Measurements from ENCODE around the gene IL21R. TPM values are rescaled to one million over a fixed set of nuclear protein-coding genes. Genes with fewer than 3 reads are reported as not detected.

IL21R gene
- total RNA-seq, 1 donor from 2014 or later, result 0.52 TPM

DNA sequence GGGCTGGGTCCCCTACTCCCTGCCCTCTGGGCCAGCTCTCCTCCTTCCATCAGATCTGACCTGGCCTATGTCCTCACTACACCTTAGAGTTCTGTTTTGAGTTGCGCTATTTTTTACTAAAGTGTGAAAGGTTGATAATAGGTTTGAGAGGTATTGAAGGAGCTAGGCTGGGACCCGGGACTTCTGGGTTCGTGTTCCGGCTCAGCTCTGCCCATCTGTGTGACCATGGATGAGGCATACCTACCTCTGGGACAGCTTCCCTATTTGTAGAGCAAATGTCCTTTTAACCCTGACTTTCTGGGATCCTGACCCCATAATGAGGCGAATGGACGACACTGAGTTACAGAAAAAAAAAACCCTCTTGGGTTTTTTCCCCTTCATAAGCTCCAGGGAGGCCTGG is 36.0 kb downstream of the IL21R start:
- H3K27ac ChIP-seq (ENCODE audit: low read depth, low read length), result no peak overlapping the region
- H3K9me3 ChIP-seq (ENCODE audit: control insufficient read depth in 3 of 3, low read length in 3 of 3), result no peaks in the 10 kb centered on the region
- no peaks in the 10 kb centered on the region for H3K36me3 ChIP-seq (ENCODE audit: control insufficient read depth in 3 of 3, insufficient read depth in 3 of 3, low read length in 3 of 3)
- no peaks in the 10 kb centered on the region for H3K4me1 ChIP-seq (ENCODE audit: control insufficient read depth in 3 of 3, insufficient read depth in 3 of 3, low read length in 3 of 3)
- H3K27me3 ChIP-seq (ENCODE audit: control insufficient read depth in 3 of 3, insufficient read depth in 3 of 3, low read length in 3 of 3), result no peaks in the 10 kb centered on the region
- H3K9ac ChIP-seq (ENCODE audit: low read depth in 1 of 3, low read length in 3 of 3), result no peak overlapping the region
- no peak overlapping the region for H3K4me3 ChIP-seq (ENCODE audit: low read length in 3 of 3)

DNA sequence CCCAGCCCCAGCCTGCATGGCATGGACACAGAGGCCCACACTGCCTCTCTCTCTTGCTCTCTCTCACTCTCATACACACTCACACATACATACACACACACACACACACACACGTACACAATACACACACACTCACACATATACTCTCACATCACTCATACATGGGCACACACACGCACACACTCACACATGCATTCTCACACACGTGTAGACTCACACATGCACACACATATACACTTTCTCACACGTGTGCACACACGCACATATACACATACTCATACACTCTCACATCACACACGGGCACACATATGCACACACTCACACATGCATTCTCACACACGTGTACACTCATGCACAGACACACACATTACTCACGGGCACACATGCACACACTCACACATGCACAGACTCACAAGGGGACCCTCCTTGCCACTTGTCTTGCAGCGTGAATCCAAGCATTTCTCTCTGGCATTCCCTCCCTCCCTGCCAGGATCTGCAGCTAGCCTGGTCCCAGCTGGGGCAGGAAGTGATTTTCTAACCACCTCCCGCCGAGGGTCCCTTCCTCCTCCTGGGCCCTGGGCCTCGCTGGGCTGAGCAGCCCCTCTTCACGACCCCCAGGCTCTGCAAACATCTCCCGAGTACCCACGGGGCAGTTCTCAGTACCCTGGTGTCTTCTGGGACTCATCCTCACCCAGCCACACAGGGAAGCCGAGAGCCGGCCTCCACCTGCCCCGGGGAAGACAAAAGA is 37.5 kb downstream of the IL21R start:
- peaks cover 0 to 4% (median 4%) of the 10 kb centered on the region in 3 donors for H3K9me3 ChIP-seq (ENCODE audit: control insufficient read depth in 3 of 3, low read length in 3 of 3)

DNA sequence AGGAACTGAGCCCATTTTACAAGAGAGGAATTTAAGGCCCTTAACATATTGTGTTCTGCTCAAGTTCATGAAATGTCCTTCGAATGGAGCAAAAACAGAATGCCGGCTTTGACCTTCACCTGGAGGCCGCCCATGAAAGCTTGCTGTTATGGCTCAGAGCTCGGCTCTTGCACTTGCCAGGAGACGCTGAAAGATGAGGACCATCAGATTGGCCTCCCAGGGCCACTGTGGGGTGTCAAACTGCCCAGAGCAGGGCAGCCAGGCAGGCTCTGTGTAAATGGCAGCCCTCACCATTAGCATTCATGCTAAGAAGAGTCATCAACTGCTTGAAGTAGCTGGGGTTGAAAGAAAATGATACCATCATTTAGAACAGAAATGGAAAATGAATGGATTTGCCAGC is 39.3 kb downstream of the IL21R start:
- peaks cover 0 to 4% (median 0%) of the 10 kb centered on the region in 3 donors for H3K27me3 ChIP-seq (ENCODE audit: control insufficient read depth in 3 of 3, insufficient read depth in 3 of 3, low read length in 3 of 3)
- no peak overlapping the region for H3K9ac ChIP-seq (ENCODE audit: low read depth in 1 of 3, low read length in 3 of 3)
- peaks cover 0 to 11% (median 4%) of the 10 kb centered on the region in 3 donors for H3K9me3 ChIP-seq (ENCODE audit: control insufficient read depth in 3 of 3, low read length in 3 of 3)
- H3K36me3 ChIP-seq (ENCODE audit: control insufficient read depth in 3 of 3, insufficient read depth in 3 of 3, low read length in 3 of 3), result no peaks in the 10 kb centered on the region
- H3K4me3 ChIP-seq (ENCODE audit: low read length in 3 of 3), result no peak overlapping the region
- H3K4me1 ChIP-seq (ENCODE audit: control insufficient read depth in 3 of 3, insufficient read depth in 3 of 3, low read length in 3 of 3), result no peaks in the 10 kb centered on the region
- no peak overlapping the region for H3K27ac ChIP-seq (ENCODE audit: low read depth, low read length)

More for the DNA sequence above, 37.5 kb downstream of the IL21R start:
- Histone ChIP-seq H3K27ac (ENCODE audit: low read depth, low read length) (no peak overlapping the region), H3K36me3 (ENCODE audit: control insufficient read depth in 3 of 3, insufficient read depth in 3 of 3, low read length in 3 of 3) (no peaks in the 10 kb centered on the region), H3K27me3 (ENCODE audit: control insufficient read depth in 3 of 3, insufficient read depth in 3 of 3, low read length in 3 of 3) (no peaks in the 10 kb centered on the region), H3K9ac (ENCODE audit: low read depth in 1 of 3, low read length in 3 of 3) (no peak overlapping the region), H3K4me1 (ENCODE audit: control insufficient read depth in 3 of 3, insufficient read depth in 3 of 3, low read length in 3 of 3) (no peaks in the 10 kb centered on the region), H3K4me3 (ENCODE audit: low read length in 3 of 3) (no peak overlapping the region)

DNA sequence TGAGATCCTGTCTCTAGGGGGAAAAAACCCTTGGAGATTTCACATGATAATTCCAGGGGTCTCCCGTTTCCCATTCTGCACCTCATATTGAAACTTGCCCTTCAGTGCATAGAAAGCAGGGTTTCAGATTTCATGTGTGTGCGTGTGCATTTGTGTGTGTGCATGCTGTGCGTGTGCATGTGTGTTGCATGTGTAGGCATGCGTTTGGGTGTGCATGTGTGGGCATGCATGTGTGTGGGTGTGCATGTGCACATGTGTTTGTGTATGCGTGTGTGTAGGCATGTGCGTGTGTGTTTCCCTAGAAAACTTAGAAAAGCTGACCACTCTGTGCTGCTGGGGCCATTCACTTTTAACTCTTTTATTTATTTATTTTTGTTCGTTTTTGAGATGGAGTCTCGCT is 40.0 kb downstream of the IL21R start:
- Histone ChIP-seq H3K9ac (ENCODE audit: low read depth in 1 of 3, low read length in 3 of 3) (no peak overlapping the region), H3K9me3 (ENCODE audit: control insufficient read depth in 3 of 3, low read length in 3 of 3) (peaks cover 0 to 11% (median 6%) of the 10 kb centered on the region in 3 donors), H3K27me3 (ENCODE audit: control insufficient read depth in 3 of 3, insufficient read depth in 3 of 3, low read length in 3 of 3) (peaks cover 4 to 7% (median 5%) of the 10 kb centered on the region in 3 donors), H3K36me3 (ENCODE audit: control insufficient read depth in 3 of 3, insufficient read depth in 3 of 3, low read length in 3 of 3) (no peaks in the 10 kb centered on the region), H3K27ac (ENCODE audit: low read depth, low read length) (no peak overlapping the region), H3K4me1 (ENCODE audit: control insufficient read depth in 3 of 3, insufficient read depth in 3 of 3, low read length in 3 of 3) (no peaks in the 10 kb centered on the region), H3K4me3 (ENCODE audit: low read length in 3 of 3) (no peak overlapping the region)

DNA sequence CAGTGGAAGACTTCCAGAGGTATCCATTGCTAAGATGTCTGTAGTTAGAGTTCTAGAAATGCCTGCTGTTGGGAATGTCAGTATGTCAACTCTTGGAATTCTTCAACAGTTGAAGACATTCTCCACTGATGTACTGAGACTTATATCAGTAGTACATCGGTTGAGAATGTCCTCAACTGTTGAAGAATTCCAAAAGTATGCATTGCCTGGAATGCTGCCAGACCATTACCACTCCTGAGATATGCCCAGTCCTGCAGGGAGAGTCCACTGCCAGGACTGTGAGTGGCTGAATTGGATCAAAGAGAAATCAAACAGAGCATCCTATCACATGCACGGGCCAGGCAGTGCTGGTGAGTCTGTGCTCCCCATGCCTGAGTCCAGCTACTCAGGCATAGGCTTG is 42.0 kb downstream of the IL21R start:
- H3K4me3 ChIP-seq (ENCODE audit: low read length in 3 of 3), result no peak overlapping the region
- H3K27ac ChIP-seq (ENCODE audit: low read depth, low read length), result no peak overlapping the region
- H3K4me1 ChIP-seq (ENCODE audit: control insufficient read depth in 3 of 3, insufficient read depth in 3 of 3, low read length in 3 of 3), result no peaks in the 10 kb centered on the region
- peaks cover 0 to 15% (median 6%) of the 10 kb centered on the region in 3 donors for H3K9me3 ChIP-seq (ENCODE audit: control insufficient read depth in 3 of 3, low read length in 3 of 3)
- H3K36me3 ChIP-seq (ENCODE audit: control insufficient read depth in 3 of 3, insufficient read depth in 3 of 3, low read length in 3 of 3), result no peaks in the 10 kb centered on the region
- no peak overlapping the region for H3K9ac ChIP-seq (ENCODE audit: low read depth in 1 of 3, low read length in 3 of 3)
- peaks cover 19 to 20% (median 20%) of the 10 kb centered on the region in 3 donors for H3K27me3 ChIP-seq (ENCODE audit: control insufficient read depth in 3 of 3, insufficient read depth in 3 of 3, low read length in 3 of 3)

DNA sequence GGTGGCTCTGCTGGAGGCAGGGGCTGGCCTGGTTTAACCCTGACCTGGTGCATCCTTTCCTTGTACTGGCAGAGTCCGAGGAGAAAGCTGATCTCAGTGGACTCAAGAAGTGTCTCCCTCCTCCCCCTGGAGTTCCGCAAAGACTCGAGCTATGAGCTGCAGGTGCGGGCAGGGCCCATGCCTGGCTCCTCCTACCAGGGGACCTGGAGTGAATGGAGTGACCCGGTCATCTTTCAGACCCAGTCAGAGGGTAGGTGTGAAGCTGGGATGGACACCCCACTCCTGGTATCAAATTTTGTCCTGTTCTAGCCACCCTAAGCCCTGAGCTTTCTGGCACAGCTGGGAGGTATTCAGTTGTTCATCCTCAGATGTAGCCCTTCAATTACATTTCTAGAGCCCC is 42.5 kb downstream of the IL21R start:
- Histone ChIP-seq H3K36me3 (ENCODE audit: control insufficient read depth in 3 of 3, insufficient read depth in 3 of 3, low read length in 3 of 3) (no peaks in the 10 kb centered on the region), H3K27me3 (ENCODE audit: control insufficient read depth in 3 of 3, insufficient read depth in 3 of 3, low read length in 3 of 3) (peaks cover 24 to 25% (median 24%) of the 10 kb centered on the region in 3 donors), H3K4me1 (ENCODE audit: control insufficient read depth in 3 of 3, insufficient read depth in 3 of 3, low read length in 3 of 3) (no peaks in the 10 kb centered on the region), H3K27ac (ENCODE audit: low read depth, low read length) (no peak overlapping the region), H3K9ac (ENCODE audit: low read depth in 1 of 3, low read length in 3 of 3) (no peak overlapping the region), H3K9me3 (ENCODE audit: control insufficient read depth in 3 of 3, low read length in 3 of 3) (peaks cover 0 to 15% (median 6%) of the 10 kb centered on the region in 3 donors), H3K4me3 (ENCODE audit: low read length in 3 of 3) (no peak overlapping the region)

DNA sequence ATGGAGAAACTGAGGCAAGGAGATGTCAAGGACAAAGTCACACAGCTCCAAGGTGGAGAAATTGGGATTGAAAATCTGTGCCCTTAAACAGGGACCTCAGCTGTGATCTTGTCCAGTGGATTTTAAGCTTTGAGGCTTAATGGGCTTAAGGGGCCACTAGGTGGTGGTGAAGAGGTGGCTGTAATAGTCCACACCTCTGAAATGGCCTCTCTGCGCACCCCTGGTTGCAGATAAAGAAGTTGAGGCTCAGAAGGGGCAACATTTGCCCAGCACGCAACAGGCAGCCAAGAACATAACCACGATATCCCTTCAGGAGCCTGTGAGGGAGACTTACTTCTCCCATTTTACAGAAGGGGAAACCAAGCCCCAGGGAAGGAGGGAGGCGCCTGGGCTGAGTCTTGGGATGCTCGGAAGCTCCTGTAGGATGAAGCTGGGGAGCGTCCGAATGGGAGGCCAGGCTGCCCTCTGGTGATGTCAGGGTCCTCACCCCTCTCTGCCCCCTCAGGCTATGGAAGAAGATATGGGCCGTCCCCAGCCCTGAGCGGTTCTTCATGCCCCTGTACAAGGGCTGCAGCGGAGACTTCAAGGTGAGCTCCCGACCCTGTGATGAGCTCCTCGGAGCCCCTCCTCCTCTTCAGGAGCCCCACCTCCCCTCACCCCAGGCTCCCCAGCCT is 43.7 kb downstream of the IL21R start:
- Histone ChIP-seq H3K9ac (ENCODE audit: low read depth in 1 of 3, low read length in 3 of 3) (no peak overlapping the region), H3K27ac (ENCODE audit: low read depth, low read length) (no peak overlapping the region), H3K9me3 (ENCODE audit: control insufficient read depth in 3 of 3, low read length in 3 of 3) (peaks cover 0 to 15% (median 6%) of the 10 kb centered on the region in 3 donors), H3K4me3 (ENCODE audit: low read length in 3 of 3) (no peak overlapping the region), H3K27me3 (ENCODE audit: control insufficient read depth in 3 of 3, insufficient read depth in 3 of 3, low read length in 3 of 3) (peaks cover 30 to 33% (median 31%) of the 10 kb centered on the region in 3 donors), H3K36me3 (ENCODE audit: control insufficient read depth in 3 of 3, insufficient read depth in 3 of 3, low read length in 3 of 3) (no peaks in the 10 kb centered on the region), H3K4me1 (ENCODE audit: control insufficient read depth in 3 of 3, insufficient read depth in 3 of 3, low read length in 3 of 3) (no peaks in the 10 kb centered on the region)

DNA sequence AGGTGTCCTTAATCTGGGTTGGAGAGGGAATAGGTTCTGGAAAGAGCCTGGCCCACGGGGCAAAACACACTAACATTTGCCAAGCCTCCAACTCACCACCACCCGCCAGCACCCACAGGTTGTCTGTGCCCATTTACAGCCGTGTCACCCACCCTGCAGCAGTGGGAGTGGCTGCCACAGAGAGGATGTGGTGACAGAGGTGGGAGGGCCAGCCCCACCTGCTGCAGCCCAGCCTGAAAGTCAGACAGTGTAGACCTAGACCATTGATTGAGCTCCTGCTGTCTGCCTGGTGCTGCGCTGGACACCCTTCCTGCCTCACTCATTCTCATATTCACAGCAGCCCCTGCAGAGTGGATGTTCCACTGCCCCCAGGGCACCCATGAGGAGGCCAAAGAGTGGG is 44.7 kb downstream of the IL21R start:
- Histone ChIP-seq H3K9me3 (ENCODE audit: control insufficient read depth in 3 of 3, low read length in 3 of 3) (peaks cover 0 to 15% (median 6%) of the 10 kb centered on the region in 3 donors), H3K4me3 (ENCODE audit: low read length in 3 of 3) (no peak overlapping the region), H3K9ac (ENCODE audit: low read depth in 1 of 3, low read length in 3 of 3) (no peak overlapping the region), H3K36me3 (ENCODE audit: control insufficient read depth in 3 of 3, insufficient read depth in 3 of 3, low read length in 3 of 3) (no peaks in the 10 kb centered on the region), H3K27me3 (ENCODE audit: control insufficient read depth in 3 of 3, insufficient read depth in 3 of 3, low read length in 3 of 3) (peaks cover 35 to 39% (median 35%) of the 10 kb centered on the region in 3 donors), H3K4me1 (ENCODE audit: control insufficient read depth in 3 of 3, insufficient read depth in 3 of 3, low read length in 3 of 3) (no peaks in the 10 kb centered on the region), H3K27ac (ENCODE audit: low read depth, low read length) (no peak overlapping the region)

DNA sequence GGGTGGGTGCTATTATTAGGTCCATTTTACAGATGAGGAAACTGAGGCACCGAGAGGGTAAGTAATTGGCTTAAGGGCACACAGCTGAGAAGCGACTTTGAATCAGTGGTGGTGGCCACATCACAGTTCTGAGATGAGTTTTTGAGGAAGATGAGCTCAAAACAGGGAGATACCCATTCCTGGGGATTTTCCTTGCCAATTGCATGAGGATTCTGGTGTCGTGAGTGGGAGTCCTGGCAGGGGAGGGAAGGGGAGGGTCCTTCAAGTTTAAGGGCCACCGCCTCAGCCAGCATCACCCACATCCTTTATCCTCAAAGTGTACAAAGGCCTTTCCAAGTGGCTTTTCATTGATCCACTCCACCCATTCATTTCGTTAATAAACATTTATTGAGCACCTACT is 45.3 kb downstream of the IL21R start:
- Histone ChIP-seq H3K9me3 (ENCODE audit: control insufficient read depth in 3 of 3, low read length in 3 of 3) (peaks cover 0 to 15% (median 6%) of the 10 kb centered on the region in 3 donors), H3K27me3 (ENCODE audit: control insufficient read depth in 3 of 3, insufficient read depth in 3 of 3, low read length in 3 of 3) (peaks cover 35 to 39% (median 35%) of the 10 kb centered on the region in 3 donors), H3K27ac (ENCODE audit: low read depth, low read length) (no peak overlapping the region), H3K4me1 (ENCODE audit: control insufficient read depth in 3 of 3, insufficient read depth in 3 of 3, low read length in 3 of 3) (no peaks in the 10 kb centered on the region), H3K9ac (ENCODE audit: low read depth in 1 of 3, low read length in 3 of 3) (no peak overlapping the region), H3K4me3 (ENCODE audit: low read length in 3 of 3) (no peak overlapping the region), H3K36me3 (ENCODE audit: control insufficient read depth in 3 of 3, insufficient read depth in 3 of 3, low read length in 3 of 3) (no peaks in the 10 kb centered on the region)
